GM10248 (cell line): ENCODE results near the gene INPP4B.

Source experiments
- CTCF ChIA-PET: fragments of 300-600 bp; sonication (Branson Sonifier 250); formaldehyde crosslinking; extraction: SDS; loops from one replicate; lab custom pipeline; 2021; ENCODE audit warnings: antibody characterized with exemption; lab: Yijun Ruan, JAX
- POLR2A ChIA-PET: fragments of 350-650 bp; sonication (Branson Sonifier 250); formaldehyde crosslinking; extraction: SDS; loops from one replicate; lab custom pipeline; 2020; ENCODE audit warnings: antibody characterized with exemption; lab: Yijun Ruan, JAX
- DNase-seq: peaks from one replicate; pipeline ENCODE4 v3.0.0; 2012; ENCODE audit errors: extremely low spot score
- CTCF ChIP-seq: IDR thresholded peaks from 2 replicates; pipeline ENCODE4 v1.5.1; 2012; ENCODE audit warnings: mild to moderate bottlenecking, low read depth; ENCODE audit errors: extremely low read depth, missing control alignments, control extremely low read depth

Gene INPP4B

GRCh38 chr4:142690406-142691163, 155.5 kb downstream of the INPP4B start:
- ChIA-PET CTCF (no interaction called here), POLR2A (no interaction called here)
- DNase-seq, result no peak
- no peak for TF ChIP-seq CTCF

GRCh38 chr4:142687547-142688275, 158.4 kb downstream of the INPP4B start:
- DNase-seq, result no peak
- ChIA-PET POLR2A (no interaction called here), CTCF (no interaction called here)
- no peak for TF ChIP-seq CTCF

GRCh38 chr4:142686081-142686480, 160.0 kb downstream of the INPP4B start:
- CTCF ChIA-PET, result no interaction called here
- POLR2A ChIA-PET, result no interaction called here
- DNase-seq, result no peak
- no peak for TF ChIP-seq CTCF

- ChIA-PET CTCF (no interaction called here), POLR2A (no interaction called here)
- TF ChIP-seq CTCF, result no peak
These were observed 162.1 kb downstream of the INPP4B start for GRCh38 chr4:142683997-142684396.

GRCh38 chr4:142683503-142683902, 162.6 kb downstream of the INPP4B start:
- TF ChIP-seq CTCF, result no peak
- DNase-seq, result no peak
- ChIA-PET CTCF (no interaction called here), POLR2A (no interaction called here)

More at GRCh38 chr4:142683997-142684396, 162.1 kb downstream of the INPP4B start:
- no peak for DNase-seq

GRCh38 chr4:142671516-142671915, 174.6 kb downstream of the INPP4B start:
- POLR2A ChIA-PET, result no interaction called here
- CTCF ChIA-PET, result no interaction called here
- no peak for TF ChIP-seq CTCF
- no peak for DNase-seq
